ENCODE measurements around the gene FIBCD1.

FIBCD1 gene

DNA sequence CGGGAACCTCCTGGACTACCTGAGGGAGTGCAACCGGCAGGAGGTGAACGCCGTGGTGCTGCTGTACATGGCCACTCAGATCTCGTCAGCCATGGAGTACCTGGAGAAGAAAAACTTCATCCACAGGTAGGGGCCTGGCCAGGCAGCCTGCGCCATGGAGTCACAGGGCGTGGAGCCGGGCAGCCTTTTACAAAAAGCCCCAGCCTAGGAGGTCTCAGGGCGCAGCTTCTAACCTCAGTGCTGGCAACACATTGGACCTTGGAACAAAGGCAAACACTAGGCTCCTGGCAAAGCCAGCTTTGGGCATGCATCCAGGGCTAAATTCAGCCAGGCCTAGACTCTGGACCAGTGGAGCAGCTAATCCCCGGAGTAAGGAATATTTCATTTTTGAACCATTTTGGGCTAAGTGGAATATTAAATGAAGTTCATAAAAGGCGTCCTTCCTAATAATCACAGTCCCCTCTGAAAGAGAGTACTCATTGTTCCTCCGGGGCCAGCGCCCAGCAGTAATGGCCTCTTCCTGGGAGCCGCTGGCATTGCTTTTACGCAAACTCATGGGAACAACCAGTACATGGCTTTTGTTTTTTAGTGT, 66.0 kb downstream of the FIBCD1 start:
- DNase-seq, result no peak

GRCh38 chr9:130872508-130872907, 66.5 kb downstream of the FIBCD1 start:
- DNase-seq, result no peak

GRCh38 chr9:130872093-130872492, 67.0 kb downstream of the FIBCD1 start:
- no peak for DNase-seq

- DNase-seq, result no peak
Observed at GRCh38 chr9:130871395-130872062, 67.5 kb downstream of the FIBCD1 start.

DNA sequence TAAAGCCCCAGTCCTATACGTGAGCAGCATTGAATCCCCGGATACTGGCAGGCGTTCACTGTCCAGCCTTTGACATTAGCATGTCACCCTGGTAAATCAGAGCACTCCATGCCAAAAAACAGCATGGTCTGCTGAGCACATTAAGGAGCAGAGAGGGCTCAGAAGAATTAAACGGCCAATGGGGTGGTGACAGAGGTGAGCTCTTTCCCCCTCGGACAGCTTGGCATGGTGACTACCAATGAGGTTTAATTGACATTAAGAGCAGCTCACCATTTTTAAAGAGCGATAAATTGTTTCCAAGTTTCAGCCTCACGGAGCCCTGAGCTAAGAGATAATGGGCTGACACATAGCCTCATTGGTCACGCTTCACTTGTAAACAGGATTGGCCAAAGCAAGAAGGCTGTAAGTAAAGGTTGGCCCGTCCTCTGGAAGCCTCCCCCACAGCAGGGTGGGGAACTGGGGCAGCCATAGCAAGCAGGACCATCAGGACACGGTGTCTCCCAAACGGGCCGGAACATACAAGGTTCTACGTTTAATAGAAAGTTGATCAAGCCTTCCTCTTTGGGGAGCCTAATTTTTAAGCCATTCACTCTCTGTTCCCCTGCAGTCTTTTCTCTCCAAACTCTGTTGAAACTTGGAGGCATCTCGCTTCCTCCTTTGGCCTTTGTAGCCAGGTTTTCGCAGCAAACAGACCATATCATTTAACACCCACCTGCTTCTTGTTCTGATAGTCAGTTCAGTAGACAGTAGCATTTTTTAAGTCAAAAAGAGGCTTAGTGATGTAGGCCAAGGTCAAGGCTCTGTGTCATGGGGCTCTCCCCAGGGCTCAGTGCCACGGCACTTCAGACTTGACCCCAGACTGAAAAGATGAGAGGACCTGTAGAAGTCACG, 68.3 kb downstream of the FIBCD1 start:
- DNase-seq, result no peak

DNA sequence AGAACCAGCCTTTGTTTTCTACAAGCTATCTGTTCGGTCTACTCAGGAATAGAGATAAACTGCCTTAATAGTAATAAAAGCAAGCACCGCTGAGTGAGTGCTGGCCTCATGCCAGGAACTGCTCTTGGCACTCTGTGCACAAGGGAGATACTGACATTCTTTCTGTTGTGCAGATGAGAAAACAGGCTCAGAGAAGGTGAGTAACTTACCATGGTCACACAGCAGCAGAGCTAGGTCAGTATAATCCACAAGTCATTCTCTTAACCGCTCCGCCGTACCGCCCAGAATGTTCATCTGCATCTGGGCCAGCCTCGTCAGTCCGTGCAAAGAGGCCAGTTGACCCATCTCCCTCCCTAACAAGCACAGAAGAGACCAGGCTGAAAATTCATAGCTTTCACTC, 69.8 kb downstream of the FIBCD1 start:
- no peak for DNase-seq

- no peak for DNase-seq
Observed at GRCh38 chr9:130868230-130868629, 70.8 kb downstream of the FIBCD1 start.

DNA sequence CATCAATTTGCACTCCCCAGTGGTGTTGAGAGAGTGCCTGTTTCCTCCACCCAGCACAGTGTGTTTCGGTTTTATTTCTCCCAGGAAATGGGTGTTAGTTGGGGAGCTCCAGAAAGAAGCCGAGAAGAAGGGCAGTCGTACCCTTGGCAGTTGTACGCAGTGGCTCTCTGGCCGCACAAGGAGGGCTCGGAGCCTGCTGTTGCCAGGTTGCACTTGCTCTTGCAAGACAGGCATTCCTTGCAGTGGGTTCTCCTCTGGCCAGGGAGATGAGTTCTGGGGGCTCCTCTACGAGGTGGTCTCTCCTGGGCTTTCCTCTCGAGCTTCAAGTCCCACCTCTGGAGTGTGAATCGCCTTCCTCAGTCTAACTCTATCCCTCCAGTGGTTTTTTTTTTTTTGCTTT, 71.5 kb downstream of the FIBCD1 start:
- no peak for DNase-seq

DNA sequence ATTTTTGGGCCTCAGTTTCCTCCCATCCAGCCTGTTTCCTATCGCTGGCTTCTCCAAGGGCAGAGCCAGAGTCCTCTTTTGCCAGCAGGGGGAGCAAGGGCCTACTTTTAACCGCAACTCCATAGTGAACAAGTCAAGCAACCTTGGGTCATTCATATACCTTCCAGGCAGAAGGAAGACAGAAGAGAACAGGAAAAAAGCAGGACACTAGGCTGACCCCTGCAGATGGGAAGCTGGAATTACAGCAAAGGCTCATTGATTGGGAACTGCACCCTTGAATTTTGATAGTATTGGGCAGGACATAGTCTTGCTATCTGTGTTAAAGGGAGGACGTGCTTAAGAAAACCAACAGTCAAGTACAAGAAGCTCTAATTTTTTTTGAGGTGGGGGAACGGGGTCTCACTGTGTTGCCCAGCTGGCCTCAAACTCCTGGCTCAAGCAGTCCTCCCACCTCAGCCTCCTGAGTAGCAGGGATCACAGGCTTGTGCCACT, 72.5 kb downstream of the FIBCD1 start:
- peak; percentile 37 to 54 for DNase-seq

DNA sequence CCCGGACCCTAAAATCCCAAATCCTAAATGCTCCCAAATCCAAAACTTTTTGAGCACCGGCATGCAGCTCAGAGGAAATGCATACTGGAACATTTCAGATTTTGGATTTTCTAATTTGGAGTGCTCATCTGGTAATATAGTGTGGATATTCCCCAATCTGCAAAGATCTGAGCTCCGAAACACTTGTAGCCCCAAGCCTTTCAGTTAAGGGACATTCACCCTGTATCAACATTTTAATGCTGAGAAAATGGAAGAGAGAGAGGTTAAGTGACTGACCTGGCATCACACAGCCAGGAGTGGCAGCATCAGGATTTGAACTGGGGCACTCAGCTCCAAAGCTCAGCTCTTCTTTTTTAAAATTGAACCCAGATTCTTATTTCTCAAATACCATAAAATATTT, 73.1 kb downstream of the FIBCD1 start:
- DNase-seq, result no peak

- DNase-seq, result no peak
Observed at GRCh38 chr9:130864541-130864940, 74.5 kb downstream of the FIBCD1 start.

DNA sequence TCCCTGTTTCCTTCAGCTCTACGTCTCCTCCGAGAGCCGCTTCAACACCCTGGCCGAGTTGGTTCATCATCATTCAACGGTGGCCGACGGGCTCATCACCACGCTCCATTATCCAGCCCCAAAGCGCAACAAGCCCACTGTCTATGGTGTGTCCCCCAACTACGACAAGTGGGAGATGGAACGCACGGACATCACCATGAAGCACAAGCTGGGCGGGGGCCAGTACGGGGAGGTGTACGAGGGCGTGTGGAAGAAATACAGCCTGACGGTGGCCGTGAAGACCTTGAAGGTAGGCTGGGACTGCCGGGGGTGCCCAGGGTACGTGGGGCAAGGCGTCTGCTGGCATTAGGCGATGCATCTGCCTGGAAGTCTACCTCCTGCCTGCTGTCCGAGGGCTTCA, 76.3 kb downstream of the FIBCD1 start:
- DNase-seq, result no peak

DNA sequence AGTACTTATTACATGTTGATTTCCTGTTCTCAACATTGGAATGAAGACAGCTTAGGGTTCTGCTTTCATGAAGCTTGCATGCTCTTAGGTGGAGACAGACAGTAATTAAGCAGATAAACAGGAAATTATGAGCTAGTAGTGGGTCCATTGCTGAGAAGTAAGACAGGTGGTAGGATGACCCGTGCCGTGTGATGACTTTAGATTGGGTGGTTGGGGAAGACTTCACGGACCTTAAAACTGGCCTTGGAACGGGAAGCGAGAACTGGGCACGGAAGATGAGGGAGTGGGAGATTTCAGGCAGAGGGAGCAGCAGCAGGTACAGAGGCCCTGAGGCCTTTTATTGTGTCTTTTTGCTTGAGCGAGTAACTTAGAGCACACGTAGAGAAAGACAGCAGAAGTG, 76.8 kb downstream of the FIBCD1 start:
- no peak for DNase-seq

DNA sequence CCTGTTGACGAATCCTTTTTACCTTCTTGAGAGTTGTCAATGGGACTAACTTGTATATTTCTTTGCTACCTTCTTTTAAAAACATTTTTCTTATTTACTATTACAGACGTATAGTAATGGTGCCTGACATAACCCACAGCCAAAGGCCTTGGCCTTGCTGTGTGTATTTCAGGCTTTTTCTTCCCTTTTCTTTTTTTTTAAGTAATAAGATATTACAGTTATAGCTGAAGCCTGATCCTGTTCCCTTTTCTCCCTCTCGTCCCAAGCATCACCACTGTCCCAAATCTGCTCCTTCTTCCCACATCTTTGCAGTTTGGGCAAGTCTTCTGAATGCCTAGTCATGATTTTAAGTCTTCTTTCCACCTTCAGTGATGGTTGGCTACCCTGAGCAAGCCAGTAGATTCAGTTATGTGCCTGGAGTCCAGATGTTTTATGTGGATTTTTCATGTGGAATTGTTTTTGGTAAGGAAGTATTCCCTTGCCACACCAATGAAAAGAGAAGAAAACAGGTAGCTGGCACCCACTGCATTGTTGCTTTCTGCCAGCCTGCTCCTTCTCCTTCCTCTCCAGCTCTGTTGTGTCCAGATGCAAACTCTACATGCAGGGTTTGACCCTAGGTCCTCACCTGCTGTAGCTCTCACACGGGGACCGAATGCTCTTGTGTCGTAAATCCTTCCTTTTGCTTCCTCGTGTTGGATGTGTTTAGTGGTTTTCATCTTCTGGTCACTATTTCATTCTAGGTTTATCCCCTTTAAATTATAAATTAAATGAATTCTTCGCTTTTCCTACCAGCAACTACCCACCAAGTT, 77.5 kb downstream of the FIBCD1 start:
- DNase-seq, result no peak

DNA sequence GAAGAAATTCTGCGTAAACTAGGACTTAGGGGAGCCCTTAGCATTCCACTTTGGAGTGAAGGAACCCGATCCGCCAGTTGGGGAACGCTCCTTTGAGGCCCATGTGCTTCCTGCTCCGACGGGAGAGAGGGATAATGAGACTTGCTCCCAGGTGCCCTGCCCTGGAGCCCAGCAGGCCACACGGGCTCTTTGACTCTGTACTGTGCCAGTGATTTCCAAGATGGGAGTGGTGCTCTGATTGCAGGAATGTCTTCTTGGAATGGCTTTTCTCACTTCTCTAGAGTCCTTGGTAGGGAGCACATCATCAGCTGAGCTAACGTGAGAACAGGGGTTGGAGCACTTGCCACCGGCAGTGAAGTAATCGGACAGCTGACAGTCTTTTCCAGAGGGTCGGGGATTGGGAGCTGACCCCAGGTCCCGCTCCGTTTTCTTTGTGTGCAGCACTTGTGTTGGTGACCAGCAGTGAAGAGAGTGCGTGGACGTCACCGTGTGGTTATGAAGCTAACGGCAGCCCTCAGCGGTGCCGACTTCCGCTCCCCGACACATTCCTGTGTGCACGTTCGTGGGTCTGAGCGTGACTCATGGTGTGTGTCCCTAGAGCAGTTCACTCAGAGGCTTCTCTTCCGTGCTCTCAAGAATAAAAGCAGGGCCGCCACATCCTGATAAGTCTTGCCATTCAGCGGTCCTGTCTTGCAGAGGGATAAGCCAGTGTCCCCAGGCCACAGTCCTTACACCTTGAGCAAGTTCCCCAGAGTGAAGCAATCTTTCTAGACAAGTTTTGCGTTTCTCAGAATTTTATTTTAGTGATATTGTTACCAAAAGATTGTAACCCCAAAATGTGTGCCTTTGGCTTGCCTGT, 78.4 kb downstream of the FIBCD1 start:
- DNase-seq, result peak in 1 of 2 donors; percentile 8

GRCh38 chr9:130858739-130859705, 80.0 kb downstream of the FIBCD1 start:
- no peak for DNase-seq

GRCh38 chr9:130857864-130858738, 80.9 kb downstream of the FIBCD1 start:
- no peak for DNase-seq

- no peak for DNase-seq
Observed at GRCh38 chr9:130856474-130856873, 82.6 kb downstream of the FIBCD1 start.

DNA sequence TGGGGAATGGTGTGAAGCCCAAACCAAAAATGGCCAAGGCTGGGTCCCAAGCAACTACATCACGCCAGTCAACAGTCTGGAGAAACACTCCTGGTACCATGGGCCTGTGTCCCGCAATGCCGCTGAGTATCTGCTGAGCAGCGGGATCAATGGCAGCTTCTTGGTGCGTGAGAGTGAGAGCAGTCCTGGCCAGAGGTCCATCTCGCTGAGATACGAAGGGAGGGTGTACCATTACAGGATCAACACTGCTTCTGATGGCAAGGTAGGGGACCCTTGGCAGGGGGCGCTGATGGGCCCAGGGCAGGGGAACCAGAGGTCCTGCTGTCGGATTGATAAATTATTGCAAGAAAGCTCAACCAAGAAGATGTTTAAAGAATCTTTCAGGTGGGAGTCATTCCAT, 84.2 kb downstream of the FIBCD1 start:
- DNase-seq, result no peak

GRCh38 chr9:130854092-130854491, 85.0 kb downstream of the FIBCD1 start:
- no peak for DNase-seq
